RWPE1 (cell line): ENCODE measurements around the gene NPAT.

Source experiments
- CTCF ChIA-PET: fragments of 350-600 bp; sonication (Branson Sonifier 250); formaldehyde crosslinking; extraction: SDS; loops from one replicate; lab custom pipeline; 2021; lab: Yijun Ruan, JAX
- POLR2A ChIA-PET: fragments of 400-600 bp; formaldehyde crosslinking; extraction: SDS; loops from one replicate; lab custom pipeline; 2020; ENCODE audit warnings: antibody characterized with exemption; ENCODE audit not compliant: low non-redundant PET; lab: Yijun Ruan, JAX
- DNase-seq: peaks from one replicate; pipeline ENCODE4 v3.0.0; 2012; ENCODE audit warnings: low spot score
- H3K27ac ChIP-seq: fragments of 450-650 bp; 2 replicates; pipeline ENCODE4 v1.5.1; 2017
- CTCF ChIP-seq: fragments of 450-650 bp; conservative IDR thresholded peaks from 2 replicates; pipeline ENCODE4 v1.5.1; 2017; ENCODE audit warnings: low read depth, mild to moderate bottlenecking

Gene NPAT

GRCh38 chr11:108241330-108242037 lies 19.0 kb upstream of the NPAT start:
- H3K27ac ChIP-seq = no peak overlapping the region
- no peak for TF ChIP-seq CTCF
- no peak for DNase-seq
- ChIA-PET POLR2A (no interaction called here), CTCF (interaction anchor here (0.7 kb wide), 1 partner anchor 9 kb away, joined by 3 read pairs; no protein-coding TSS in a partner anchor)

GRCh38 chr11:108239076-108239475 lies 16.6 kb upstream of the NPAT start:
- DNase-seq = no peak
- ChIA-PET POLR2A (no interaction called here), CTCF (interaction anchor here (0.7 kb wide), 1 partner anchor 101 kb away, joined by 3 read pairs; no protein-coding TSS in a partner anchor)
- H3K27ac ChIP-seq = no peak overlapping the region
- no peak for TF ChIP-seq CTCF

- DNase-seq = no peak
- POLR2A ChIA-PET = no interaction called here
- TF ChIP-seq CTCF = no peak
- CTCF ChIA-PET = interaction anchor here (0.6 to 0.8 kb wide), 4 partner anchors 99 to 315 kb away, joined by 3 to 7 read pairs (median 3); no protein-coding TSS in a partner anchor
- H3K27ac ChIP-seq = no peak overlapping the region
These were observed 14.6 kb upstream of the NPAT start for GRCh38 chr11:108237058-108237481.

- H3K27ac ChIP-seq = no peak overlapping the region
- TF ChIP-seq CTCF = no peak
- ChIA-PET POLR2A (no interaction called here), CTCF (interaction anchor here (0.5 kb wide), 1 partner anchor 9 kb away, joined by 3 read pairs; no protein-coding TSS in a partner anchor)
- no peak for DNase-seq
These were observed 13.2 kb upstream of the NPAT start for GRCh38 chr11:108235633-108236032.

GRCh38 chr11:108235192-108235591 lies 12.8 kb upstream of the NPAT start:
- CTCF ChIA-PET = interaction anchor here (0.5 kb wide), 1 partner anchor 10 kb away, joined by 3 read pairs; no protein-coding TSS in a partner anchor
- no peak for TF ChIP-seq CTCF
- no peak for DNase-seq
- POLR2A ChIA-PET = no interaction called here
- no peak overlapping the region for H3K27ac ChIP-seq

GRCh38 chr11:108233277-108233945 lies 11.0 kb upstream of the NPAT start:
- TF ChIP-seq CTCF = no peak
- ChIA-PET CTCF (interaction anchor here (0.6 to 0.7 kb wide), 2 partner anchors 77 to 1111 kb away, joined by 4 to 8 read pairs; no protein-coding TSS in a partner anchor), POLR2A (no interaction called here)
- DNase-seq = no peak
- H3K27ac ChIP-seq = no peak overlapping the region
